ENCODE measurements around the gene ACSL6.
A peak's percentile ranks its signal among the peaks of the same experiment; 100 is the strongest.

ACSL6 gene

DNA sequence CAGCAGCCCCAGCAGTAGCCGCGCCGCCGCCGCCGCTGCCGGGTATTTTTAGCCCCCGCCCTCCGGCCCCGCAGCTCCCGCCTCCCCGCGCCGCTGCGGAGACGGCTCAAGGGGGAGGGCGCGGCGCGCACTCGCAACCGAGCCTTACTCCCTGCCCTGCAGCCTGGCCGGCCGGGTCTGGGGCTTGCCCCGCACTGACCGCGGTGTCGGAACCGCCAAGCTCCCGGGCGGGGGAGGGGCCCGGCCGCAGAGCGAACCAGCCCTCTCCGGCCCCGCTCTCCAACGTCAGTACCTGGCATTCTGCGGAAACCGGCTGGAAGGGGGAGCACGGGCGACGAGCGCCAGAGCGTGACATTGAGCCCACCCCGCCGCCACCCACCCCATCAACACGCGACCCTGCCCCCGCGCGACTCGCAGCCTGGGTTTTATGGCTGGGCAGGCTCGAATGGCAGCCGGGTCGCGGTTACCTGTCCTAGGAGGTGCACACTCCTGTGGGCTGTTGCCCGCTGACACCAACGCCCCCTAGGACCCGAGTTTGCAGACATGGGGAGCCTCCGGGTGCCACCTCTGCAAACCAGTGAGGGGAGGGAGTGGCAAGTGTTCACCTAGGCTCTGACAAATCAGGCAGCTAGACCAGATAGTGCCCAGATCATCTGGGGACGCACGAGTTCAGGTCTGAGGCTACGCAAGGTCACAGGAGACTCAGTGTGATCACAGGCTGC, at the start of gene ACSL6:
ACSL6 (minus strand) TSS at position 37 of the 722 bp plus-strand sequence. CDS start 105 bp downstream, outside the sequence.
- peak; percentile 43 for DNase-seq

DNA sequence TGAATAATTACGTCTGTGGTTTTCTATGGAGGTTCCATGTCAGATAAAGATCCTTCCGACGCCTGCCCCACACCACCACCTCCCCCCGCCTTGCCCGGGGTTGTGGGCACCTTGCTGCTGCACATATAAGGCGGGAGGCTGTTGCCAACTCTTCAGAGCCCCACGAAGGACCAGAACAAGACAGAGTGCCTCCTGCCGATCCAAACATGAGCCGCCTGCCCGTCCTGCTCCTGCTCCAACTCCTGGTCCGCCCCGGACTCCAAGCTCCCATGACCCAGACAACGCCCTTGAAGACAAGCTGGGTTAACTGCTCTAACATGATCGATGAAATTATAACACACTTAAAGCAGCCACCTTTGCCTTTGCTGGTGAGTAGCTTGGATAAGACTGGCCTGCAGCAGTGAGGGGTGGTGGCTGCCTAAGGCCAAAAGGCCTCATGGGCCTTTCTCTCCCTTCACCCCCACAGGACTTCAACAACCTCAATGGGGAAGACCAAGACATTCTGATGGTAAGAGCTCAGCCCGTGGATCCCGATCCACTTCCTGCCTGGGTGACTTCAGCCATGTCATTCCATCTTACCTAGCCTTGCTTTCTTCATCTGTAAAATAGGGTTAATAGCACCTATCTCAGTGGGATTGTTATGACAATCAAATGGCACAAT, 49.2 kb upstream of the ACSL6 start, which contains the start of gene IL3:
IL3 (plus strand) TSS at position 155 of the 661 bp plus-strand sequence; CDS start at position 207, 52 bp downstream.
- no peak for DNase-seq

- DNase-seq, result no peak
Observed at GRCh38 chr5:132059696-132060500, 48.4 kb upstream of the ACSL6 start.

- DNase-seq, result no peak
Observed at GRCh38 chr5:132059043-132059695, 47.7 kb upstream of the ACSL6 start.

- DNase-seq, result no peak
Observed at GRCh38 chr5:132058646-132059042, 47.2 kb upstream of the ACSL6 start.

DNA sequence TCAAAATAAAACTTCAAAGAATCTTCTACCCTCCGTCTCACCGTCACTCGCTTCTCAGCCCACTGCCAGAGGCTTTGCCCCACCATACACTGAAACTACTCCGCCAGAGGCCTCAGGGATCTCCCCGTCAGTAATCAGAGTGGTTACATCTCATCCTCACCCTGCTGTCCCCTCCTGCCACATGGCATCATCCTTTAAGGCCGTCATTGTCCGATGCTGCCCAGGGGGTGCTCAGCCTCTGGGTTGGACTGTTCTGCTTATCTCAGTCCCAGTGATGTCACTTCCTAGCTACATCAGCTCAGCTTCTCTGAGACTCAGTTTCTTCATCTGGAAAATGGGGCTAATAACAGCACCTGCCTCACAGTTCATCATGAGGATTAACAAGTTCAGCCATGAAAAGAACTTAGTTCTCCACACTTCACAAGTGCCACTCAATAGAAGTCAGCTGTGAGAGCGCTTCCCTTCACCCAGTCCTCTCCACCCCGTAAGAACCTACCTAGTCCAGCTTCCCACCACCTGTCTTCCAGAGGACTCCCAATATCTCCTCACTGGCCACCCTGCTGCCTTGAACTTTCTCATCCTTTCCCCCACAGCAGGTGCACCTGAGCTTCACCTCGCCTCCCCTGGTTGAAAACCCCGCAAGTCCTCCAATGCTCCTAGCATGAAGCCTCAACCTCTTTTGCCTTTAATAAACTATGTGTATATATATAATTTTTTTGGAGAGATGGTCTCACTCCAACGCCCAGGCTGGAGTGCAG, 46.2 kb upstream of the ACSL6 start:
- no peak for DNase-seq

GRCh38 chr5:132056610-132057497, 45.4 kb upstream of the ACSL6 start:
- no peak for DNase-seq

DNA sequence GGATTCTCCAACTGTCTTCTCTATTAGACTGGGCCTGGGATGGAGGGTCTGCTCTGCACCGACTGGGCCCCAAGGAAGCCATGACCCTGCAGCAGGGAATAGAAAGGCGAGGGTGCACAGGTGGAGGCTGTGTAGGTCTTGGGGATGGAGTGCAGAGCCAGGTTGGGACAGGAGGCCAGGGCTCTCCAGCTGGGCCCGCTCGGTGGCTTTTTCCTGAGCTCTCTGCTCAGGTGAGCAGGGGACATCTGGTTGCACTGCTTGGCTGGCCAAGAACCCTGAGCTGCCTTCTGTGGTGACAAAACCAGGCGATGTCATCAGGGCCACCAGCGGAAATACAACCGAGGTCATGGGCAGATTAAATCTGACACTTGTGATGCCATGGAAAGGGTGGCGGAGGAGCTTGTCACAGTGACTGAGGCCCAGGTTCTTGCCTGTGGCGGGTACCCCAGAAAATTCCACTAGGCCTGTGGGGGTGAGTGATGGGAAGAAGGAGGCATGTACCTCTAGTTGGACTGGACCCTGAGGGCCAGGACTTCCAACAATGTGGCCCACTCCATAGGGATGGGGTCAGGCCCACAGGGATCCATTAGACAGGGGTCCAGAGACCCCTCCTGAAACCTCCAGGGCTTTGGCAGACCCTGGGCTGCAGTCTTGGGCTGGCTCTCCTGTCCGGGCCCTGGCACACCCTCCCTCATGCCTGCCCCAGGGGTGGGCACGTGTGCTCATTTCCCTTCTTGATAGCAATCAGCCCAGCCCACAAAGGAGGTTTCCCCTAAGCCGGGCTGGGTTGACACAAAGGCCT, 44.6 kb upstream of the ACSL6 start:
- no peak for DNase-seq

DNA sequence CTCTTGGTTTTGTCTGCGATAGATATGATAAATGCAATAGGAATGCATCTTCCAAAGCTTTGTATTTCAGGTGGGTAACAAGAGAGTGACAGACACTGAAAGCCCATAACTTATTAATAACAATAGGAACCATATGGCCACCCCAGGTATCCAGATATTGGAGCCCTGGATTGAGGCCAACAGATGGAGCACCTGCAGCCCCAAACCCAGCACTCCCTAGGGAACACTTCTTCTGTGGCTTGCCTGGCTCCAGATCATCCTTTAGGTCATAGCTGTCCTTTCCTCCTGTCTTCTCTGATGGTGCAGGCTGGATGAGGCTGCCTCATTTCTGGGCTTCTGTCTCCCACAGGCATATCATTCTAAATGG, 44.0 kb upstream of the ACSL6 start:
- peak; percentile 19 for DNase-seq

DNA sequence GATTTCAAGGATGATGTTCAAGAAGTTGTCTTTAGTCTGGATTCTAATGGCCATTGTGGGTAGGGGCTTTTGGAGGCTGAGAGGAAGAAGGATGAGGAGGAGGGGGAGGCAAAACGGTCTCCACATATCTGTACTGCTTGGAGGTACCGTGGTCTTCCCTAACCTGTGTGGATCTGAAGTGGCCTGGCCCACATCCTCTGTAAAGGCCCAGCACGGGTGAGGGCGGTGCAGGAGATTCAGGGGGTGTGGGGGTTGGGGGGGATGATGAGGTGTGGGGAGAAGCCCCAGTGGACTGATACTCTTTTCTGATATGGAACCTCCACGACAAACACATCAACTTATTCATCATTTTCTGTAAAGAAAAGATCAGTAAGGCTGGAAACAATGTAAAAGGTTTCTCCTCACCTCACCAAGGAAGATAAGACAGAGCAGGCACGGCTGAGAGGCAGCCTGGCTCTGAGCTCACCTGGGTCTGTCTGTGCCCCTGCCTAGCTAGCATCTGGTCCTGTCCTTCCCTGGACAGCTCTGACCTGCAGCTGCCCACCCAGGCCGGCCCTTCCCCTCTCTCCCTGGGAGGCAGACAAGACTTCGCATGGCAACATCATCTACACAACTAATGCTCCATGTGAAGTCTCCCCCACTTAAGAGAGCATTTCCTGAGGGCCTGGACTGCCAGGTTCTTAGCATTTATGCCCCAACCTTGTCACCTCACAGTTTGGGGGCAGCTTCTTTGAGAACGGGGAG, 43.4 kb upstream of the ACSL6 start:
- DNase-seq, result no peak

DNA sequence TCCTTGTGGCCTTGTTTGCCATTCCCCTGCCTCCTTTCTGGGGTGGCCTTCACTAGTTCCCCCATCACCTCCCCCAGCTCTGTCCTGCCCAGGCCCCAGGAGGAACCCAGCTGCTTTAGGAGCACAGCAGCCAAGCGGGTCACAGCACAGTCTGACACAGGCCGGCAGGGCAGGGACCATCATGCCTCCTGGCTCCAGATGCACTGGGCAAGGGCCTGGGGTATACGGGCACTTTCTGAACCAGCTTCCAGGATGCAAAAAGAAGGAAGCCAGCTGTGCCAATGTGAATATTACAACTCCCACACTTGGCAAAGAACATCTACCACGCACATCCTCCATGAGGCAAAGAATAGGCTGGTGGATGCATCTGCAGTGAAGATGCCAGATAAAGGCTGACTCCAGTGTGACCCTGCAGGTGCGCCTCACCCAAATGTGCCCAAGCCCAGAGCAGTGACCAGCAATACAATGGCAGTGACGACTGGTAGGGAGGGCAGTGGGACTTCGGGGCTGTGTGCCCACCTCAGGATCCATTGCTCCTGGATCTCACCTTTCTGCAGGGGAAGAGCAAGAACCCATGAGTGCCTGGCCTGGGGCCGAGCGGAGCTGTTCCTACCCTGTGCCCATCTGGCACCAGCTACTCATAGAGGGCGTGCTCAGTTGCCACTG, 42.7 kb upstream of the ACSL6 start:
- no peak for DNase-seq

DNA sequence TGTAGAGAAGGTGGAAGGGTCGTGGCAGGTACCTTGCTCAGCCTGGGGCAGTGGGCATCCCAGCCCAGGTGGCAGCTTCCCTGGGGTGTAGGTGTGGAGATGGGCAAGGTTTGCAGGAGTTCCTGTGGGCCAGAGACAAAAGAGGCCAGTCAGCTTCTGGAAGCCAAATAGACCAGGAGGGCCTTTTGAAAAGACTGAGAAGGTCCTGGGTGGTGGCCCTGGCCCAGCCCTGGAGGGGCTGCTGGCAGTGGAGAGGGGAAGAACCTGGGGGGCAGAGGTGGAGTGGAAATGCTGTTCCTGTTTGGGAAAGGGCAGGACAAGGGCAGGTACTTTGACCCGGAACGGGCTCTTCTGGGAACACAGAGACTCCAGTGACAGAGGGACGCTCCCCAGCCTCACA, 42.0 kb upstream of the ACSL6 start:
- DNase-seq, result no peak

DNA sequence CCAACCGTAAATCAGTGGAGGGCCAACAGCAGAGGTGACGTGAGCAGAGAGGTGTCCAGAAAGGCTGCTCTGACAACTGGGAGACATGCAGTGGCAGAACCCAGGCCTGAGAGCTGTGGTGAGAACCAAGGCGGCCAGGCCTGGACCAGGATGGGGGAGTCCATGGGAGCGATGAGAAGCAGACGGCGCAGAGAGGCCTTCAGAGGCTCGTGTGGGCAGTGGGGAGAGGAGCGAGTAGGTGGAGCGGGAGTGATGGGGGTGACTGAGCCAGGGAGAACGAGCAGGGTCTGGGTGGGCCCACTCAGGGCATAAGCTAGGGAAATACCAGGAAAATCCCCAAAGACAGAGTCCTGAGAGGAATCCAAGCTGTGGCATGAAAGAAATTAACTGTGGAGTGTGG, 41.1 kb upstream of the ACSL6 start:
- DNase-seq, result no peak

- no peak for DNase-seq
Observed at GRCh38 chr5:132050661-132051552, 39.4 kb upstream of the ACSL6 start.

GRCh38 chr5:132050136-132050535, 38.7 kb upstream of the ACSL6 start:
- no peak for DNase-seq

DNA sequence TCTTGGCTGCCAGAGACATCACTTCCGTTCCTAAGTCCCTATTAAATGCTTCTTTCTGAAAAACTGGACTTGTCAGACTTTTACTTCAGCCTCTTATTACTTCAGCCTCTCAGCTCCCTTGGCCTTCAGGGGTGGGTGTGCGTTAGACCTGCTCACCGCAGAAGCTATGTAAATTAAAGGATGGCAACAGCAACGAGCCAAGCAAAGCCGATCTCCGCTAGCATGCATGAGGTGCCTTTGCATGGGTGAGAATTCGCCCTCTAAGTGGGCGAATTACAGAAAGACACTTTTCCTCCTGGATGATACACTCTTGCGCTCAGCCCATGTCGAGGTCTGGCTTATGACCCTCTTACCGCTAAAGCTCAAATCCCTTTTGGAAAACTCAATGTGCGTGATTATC, 38.1 kb upstream of the ACSL6 start:
- no peak for DNase-seq

- peak; percentile 3 for DNase-seq
Observed at GRCh38 chr5:132049093-132049492, 37.6 kb upstream of the ACSL6 start.

DNA sequence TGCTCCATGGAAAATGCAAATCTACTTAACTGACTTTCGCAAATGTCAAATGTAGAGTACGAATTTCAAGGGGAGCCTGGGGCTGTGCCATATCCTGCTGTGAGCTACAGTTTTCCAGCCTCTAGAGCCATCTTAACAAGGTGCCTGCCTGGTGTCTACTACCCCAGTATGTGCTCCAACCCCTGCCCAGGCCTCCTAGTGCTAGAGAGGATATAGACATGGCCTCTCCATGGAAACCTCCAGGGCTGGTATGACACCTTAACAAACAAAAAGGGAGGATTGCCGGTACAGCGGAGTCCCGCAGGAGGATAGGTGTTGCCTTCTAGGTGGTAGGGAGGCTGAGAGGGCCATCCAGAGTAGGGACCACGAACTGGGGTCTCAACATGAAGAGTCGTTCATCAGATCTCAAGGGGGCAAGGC, 35.4 kb upstream of the ACSL6 start:
- DNase-seq, result no peak

All from NCI-H82 (cell line).